H1 (cell line): ENCODE results near the gene PGBD5. TPM values are rescaled to one million over a fixed set of nuclear protein-coding genes. Genes with fewer than 3 reads are reported as not detected.

Source experiments
- CTCF ChIP-seq, 3 experiments: IDR thresholded peaks; 1 replicate in 2 of 3; 2 replicates in 1 of 3; pipeline versions ENCODE4 v1.5.1 to v1.6.1; 2011; ENCODE audit warnings: low read length in 3 of 3, mild to moderate bottlenecking in 3 of 3, inconsistent platforms in 2 of 3, low read depth in 1 of 3, moderate library complexity in 1 of 3; ENCODE audit not compliant: insufficient read depth in 1 of 3; ENCODE audit errors: control extremely low read depth in 1 of 3
- polyA plus RNA-seq, 7 experiments: library from polyadenylated mRNA; depleted of rRNA in 3 of 7; stranded (reverse) in 5 of 7; unstranded in 2 of 7; fragments of >200 nt in 5 of 7; fragments of 200-250 nt in 2 of 7; gene quantifications; 1 replicate in 5 of 7; 2 replicates in 1 of 7; 4 replicates in 1 of 7; pipeline versions ENCODE4 v1.2.1 to v1.2.3, GENCODE V29; 2011 to 2013; ENCODE audit warnings: missing spikeins in 2 of 7, mixed read lengths in 2 of 7
- total RNA-seq: library from RNA; stranded (reverse); fragmentation: NEBNext Ultra II Directional; extraction: Animal tissue kit (Norgen Biotek cat#: 25700); gene quantifications from 2 replicates; pipeline ENCODE4 v1.2.1, GENCODE V29; 2021

Gene PGBD5
- total and polyA plus RNA-seq, 2 of the 8 experiments (the other 6 are each of a cell fraction or from before 2014, with no cell fraction given), result 16.3 to 18.4 TPM

GRCh38 chr1:230286890-230287269 is 139.3 kb downstream of the PGBD5 start (continued):
- no peak for TF ChIP-seq CTCF (IDR thresholded peaks at IDR 0.05; ENCODE audit: control extremely low read depth in 1 of 3, insufficient read depth in 1 of 3, low read depth in 1 of 3, low read length in 3 of 3)
- TF ChIP-seq, all 59 proteins: peak for 0
